Astrocyte (in vitro differentiated cells and primary cell): Measurements from ENCODE around the gene CCL26. TPM values are rescaled to one million over a fixed set of nuclear protein-coding genes. Genes with fewer than 3 reads are reported as not detected.

Experiments used
- DNase-seq: peaks from one replicate; pipeline ENCODE4 v3.0.0-alpha.2; 2010; ENCODE audit warnings: low read depth
- FAIRE-seq: peaks from 2 replicates; lab custom pipeline; 2011; peaks lifted over from hg19 to GRCh38; lab: Jason Lieb, UNC
- H2AFZ ChIP-seq: 2 replicates; pipeline ENCODE4 v1.6.0; 2012; ENCODE audit warnings: low read depth, low read length, inconsistent platforms
- H3K27ac ChIP-seq: 2 replicates; pipeline ENCODE4 v1.5.1; 2011; ENCODE audit warnings: low read depth, low read length, inconsistent platforms
- H3K27me3 ChIP-seq: 2 replicates; pipeline ENCODE4 v1.6.0; 2011; ENCODE audit warnings: low read length, inconsistent platforms; ENCODE audit not compliant: insufficient read depth
- H3K36me3 ChIP-seq: 2 replicates; pipeline ENCODE4 v1.5.1; 2011; ENCODE audit warnings: low read length, inconsistent platforms; ENCODE audit not compliant: insufficient read depth
- H3K4me1 ChIP-seq: 2 replicates; pipeline ENCODE4 v1.5.1; 2011; ENCODE audit warnings: low read length, inconsistent platforms; ENCODE audit not compliant: insufficient read depth
- H3K4me2 ChIP-seq: 2 replicates; pipeline ENCODE4 v1.6.0; 2012; ENCODE audit warnings: low read length, inconsistent platforms
- H3K4me3 ChIP-seq: 2 replicates; pipeline ENCODE4 v1.5.1; 2011; ENCODE audit warnings: low read depth, mild to moderate bottlenecking, low read length, inconsistent platforms; ENCODE audit not compliant: insufficient read depth
- H3K79me2 ChIP-seq: 2 replicates; pipeline ENCODE4 v1.6.0; 2012; ENCODE audit warnings: mild to moderate bottlenecking, low read length, inconsistent platforms; ENCODE audit not compliant: insufficient read depth
- H3K9ac ChIP-seq: 2 replicates; pipeline ENCODE4 v1.6.0; 2012; ENCODE audit warnings: mild to moderate bottlenecking, low read length, inconsistent platforms
- H3K9me3 ChIP-seq: 2 replicates; pipeline ENCODE4 v1.5.1; 2012; ENCODE audit warnings: low read depth, mild to moderate bottlenecking, low read length, inconsistent platforms; ENCODE audit not compliant: insufficient read depth
- H4K20me1 ChIP-seq: 2 replicates; pipeline ENCODE4 v1.6.0; 2012; ENCODE audit warnings: low read length, inconsistent platforms; ENCODE audit not compliant: insufficient read depth
- H3K27ac Mint-ChIP-seq: one replicate; pipeline ENCODE4 v1.8.0; 2021; ENCODE audit warnings: mild to moderate bottlenecking, mixed read lengths; ENCODE audit not compliant: unreplicated experiment
- H3K27me3 Mint-ChIP-seq: one replicate; pipeline ENCODE4 v1.8.0; 2021; ENCODE audit warnings: low read depth, mixed read lengths; ENCODE audit not compliant: unreplicated experiment
- H3K36me3 Mint-ChIP-seq: one replicate; pipeline ENCODE4 v1.8.0; 2021; ENCODE audit warnings: low read depth, mixed read lengths; ENCODE audit not compliant: unreplicated experiment
- H3K4me1 Mint-ChIP-seq: one replicate; pipeline ENCODE4 v1.8.0; 2021; ENCODE audit warnings: low read depth, mixed read lengths; ENCODE audit not compliant: unreplicated experiment
- H3K4me3 Mint-ChIP-seq: one replicate; pipeline ENCODE4 v1.8.0; 2021; ENCODE audit warnings: mild to moderate bottlenecking, moderate library complexity, mixed read lengths; ENCODE audit not compliant: unreplicated experiment
- H3K9me3 Mint-ChIP-seq: one replicate; pipeline ENCODE4 v1.8.0; 2021; ENCODE audit warnings: mild to moderate bottlenecking, mixed read lengths; ENCODE audit not compliant: unreplicated experiment
- CTCF ChIP-seq: IDR thresholded peaks from 2 replicates; pipeline ENCODE4 v1.5.1; 2011; ENCODE audit warnings: low read depth, mild to moderate bottlenecking, inconsistent platforms, low read length, moderate library complexity; ENCODE audit not compliant: insufficient read depth
- EZH2 ChIP-seq: IDR thresholded peaks from 2 replicates; pipeline ENCODE4 v1.6.1; 2012; ENCODE audit warnings: mild to moderate bottlenecking, low read length, inconsistent platforms; ENCODE audit not compliant: insufficient read depth
- total RNA-seq: library from RNA; stranded (reverse); gene quantifications from 2 replicates; pipeline ENCODE4 v1.2.1, GENCODE V29; 2021

Gene CCL26
- total RNA-seq, 1 donor from 2014 or later, result not detected

- no peak for TF ChIP-seq EZH2
- no peak for TF ChIP-seq CTCF
- H3K27me3 Mint-ChIP-seq, result no peaks in the 10 kb centered on the region
- Histone ChIP-seq H2AFZ (no peak overlapping the region), H3K9ac (no peak overlapping the region), H3K4me1 (no peaks in the 10 kb centered on the region), H3K36me3 (no peaks in the 10 kb centered on the region), H3K4me3 (no peak overlapping the region), H3K79me2 (no peaks in the 10 kb centered on the region), H3K27me3 (no peaks in the 10 kb centered on the region), H4K20me1 (no peaks in the 10 kb centered on the region), H3K4me2 (no peak overlapping the region), H3K9me3 (no peaks in the 10 kb centered on the region), H3K27ac (no peak overlapping the region)
- peaks cover 4% of the 10 kb centered on the region for H3K9me3 Mint-ChIP-seq
- H3K4me3 Mint-ChIP-seq, result no peak overlapping the region
- no peak for DNase-seq
- no peaks in the 10 kb centered on the region for H3K4me1 Mint-ChIP-seq
- no peak for FAIRE-seq
- H3K27ac Mint-ChIP-seq, result no peak overlapping the region
- H3K36me3 Mint-ChIP-seq, result no peaks in the 10 kb centered on the region
Measured at GRCh38 chr7:75758491-75758890, 13.5 kb downstream of the CCL26 start.

GRCh38 chr7:75757860-75758259 lies 14.2 kb downstream of the CCL26 start:
- Histone ChIP-seq H3K27me3 (no peaks in the 10 kb centered on the region), H3K4me1 (no peaks in the 10 kb centered on the region), H3K79me2 (no peaks in the 10 kb centered on the region), H3K4me2 (no peak overlapping the region), H2AFZ (no peak overlapping the region), H3K9me3 (no peaks in the 10 kb centered on the region), H4K20me1 (no peaks in the 10 kb centered on the region), H3K4me3 (no peak overlapping the region), H3K27ac (no peak overlapping the region), H3K9ac (no peak overlapping the region), H3K36me3 (no peaks in the 10 kb centered on the region)
- DNase-seq (no peak), FAIRE-seq (no peak)
- H3K27ac Mint-ChIP-seq, result no peak overlapping the region
- H3K36me3 Mint-ChIP-seq, result no peaks in the 10 kb centered on the region
- no peaks in the 10 kb centered on the region for H3K27me3 Mint-ChIP-seq
- TF ChIP-seq EZH2 (no peak), CTCF (no peak)
- H3K9me3 Mint-ChIP-seq, result peaks cover 4% of the 10 kb centered on the region
- no peaks in the 10 kb centered on the region for H3K4me1 Mint-ChIP-seq
- no peak overlapping the region for H3K4me3 Mint-ChIP-seq

GRCh38 chr7:75756991-75757676 lies 14.9 kb downstream of the CCL26 start:
- FAIRE-seq, result no peak
- no peak overlapping the region for H3K4me3 Mint-ChIP-seq
- no peak overlapping the region for H3K27ac Mint-ChIP-seq

More at GRCh38 chr7:75756991-75757676, 14.9 kb downstream of the CCL26 start:
- Histone ChIP-seq H2AFZ (no peak overlapping the region), H4K20me1 (no peaks in the 10 kb centered on the region), H3K9me3 (no peaks in the 10 kb centered on the region), H3K9ac (no peak overlapping the region), H3K4me2 (no peak overlapping the region), H3K36me3 (no peaks in the 10 kb centered on the region), H3K4me1 (no peaks in the 10 kb centered on the region), H3K27ac (no peak overlapping the region), H3K27me3 (no peaks in the 10 kb centered on the region), H3K79me2 (no peaks in the 10 kb centered on the region), H3K4me3 (no peak overlapping the region)
- Mint-ChIP-seq H3K36me3 (no peaks in the 10 kb centered on the region), H3K9me3 (peaks cover 4% of the 10 kb centered on the region), H3K4me1 (no peaks in the 10 kb centered on the region), H3K27me3 (no peaks in the 10 kb centered on the region)
- DNase-seq, result no peak
- TF ChIP-seq CTCF (peak; percentile 49), EZH2 (no peak)
